ENCODE data around the gene VAV2. TPM values are rescaled to one million over a fixed set of nuclear protein-coding genes. Genes with fewer than 3 reads are reported as not detected.
A peak's percentile ranks its signal among the peaks of the same experiment; 100 is the strongest.

The VAV2 gene
- total RNA-seq, 1 donor from 2014 or later, result 41.3 TPM

GRCh38 chr9:133794016-133794760 is 197.9 kb downstream of the VAV2 start:
- no peak for DNase-seq

GRCh38 chr9:133793471-133793870 is 198.7 kb downstream of the VAV2 start:
- no peak for DNase-seq

- peak; percentile 31 for DNase-seq
Observed at GRCh38 chr9:133792721-133793470, 199.2 kb downstream of the VAV2 start.

- DNase-seq, result no peak
Observed at GRCh38 chr9:133791735-133792649, 200.1 kb downstream of the VAV2 start.

GRCh38 chr9:133791069-133791468 is 201.1 kb downstream of the VAV2 start:
- DNase-seq, result no peak

GRCh38 chr9:133789778-133790177 is 202.3 kb downstream of the VAV2 start:
- no peak for DNase-seq

GRCh38 chr9:133788819-133789717 is 203.1 kb downstream of the VAV2 start:
- DNase-seq, result peak; percentile 66

- DNase-seq, result no peak
Observed at GRCh38 chr9:133788045-133788818, 203.9 kb downstream of the VAV2 start.

GRCh38 chr9:133787754-133788025 is 204.4 kb downstream of the VAV2 start:
- DNase-seq, result no peak

GRCh38 chr9:133786907-133787753 is 205.0 kb downstream of the VAV2 start:
- no peak for DNase-seq

GRCh38 chr9:133786371-133786753 is 205.8 kb downstream of the VAV2 start:
- no peak for DNase-seq

GRCh38 chr9:133785753-133786370 is 206.3 kb downstream of the VAV2 start:
- DNase-seq, result no peak

GRCh38 chr9:133784731-133785561 is 207.2 kb downstream of the VAV2 start:
- DNase-seq, result no peak

- no peak for DNase-seq
Observed at GRCh38 chr9:133783331-133783731, 208.8 kb downstream of the VAV2 start.

- DNase-seq, result peak; percentile 30
Observed at GRCh38 chr9:133782157-133783130, 209.7 kb downstream of the VAV2 start.

- DNase-seq, result no peak
Observed at GRCh38 chr9:133781828-133782135, 210.3 kb downstream of the VAV2 start.

GRCh38 chr9:133780962-133781827 is 210.9 kb downstream of the VAV2 start:
- no peak for DNase-seq
